GM23338 (cell line): ENCODE data around the gene ZNF267. TPM values are rescaled to one million over a fixed set of nuclear protein-coding genes. Genes with fewer than 3 reads are reported as not detected.

Experiments used
- CREB1 ChIP-seq: fragments of 250-450 bp; sonication (Bioruptor Pico); IDR thresholded peaks from 2 replicates; pipeline ENCODE4 v1.5.0; 2020; ENCODE audit warnings: low read depth, mild to moderate bottlenecking, moderate library complexity
- CTCF ChIP-seq, 2 experiments: fragments of 200-600 bp in 1 of 2; sonication (generic) in 1 of 2; conservative IDR thresholded peaks; 2 replicates each; pipeline versions ENCODE4 v1.5.1 to v1.6.1; 2016 to 2017; ENCODE audit warnings: antibody characterized with exemption in 2 of 2, low read depth in 2 of 2, mild to moderate bottlenecking in 2 of 2, moderate library complexity in 1 of 2
- ETS1 ChIP-seq: IDR thresholded peaks from 2 replicates; pipeline ENCODE4 v1.6.1; 2016; ENCODE audit warnings: antibody characterized with exemption
- EZH2 ChIP-seq: fragments of 200-600 bp; sonication (generic); IDR thresholded peaks from one replicate; pipeline ENCODE4 v1.8.0; 2017; ENCODE audit warnings: antibody characterized with exemption, mild to moderate bottlenecking, low read depth; ENCODE audit not compliant: unreplicated experiment
- EZH2phosphoT487 ChIP-seq: fragments of 200-600 bp; sonication (generic); IDR thresholded peaks from one replicate; pipeline ENCODE4 v1.8.1; 2018; ENCODE audit warnings: antibody characterized with exemption; ENCODE audit not compliant: unreplicated experiment
- JUNB ChIP-seq: IDR thresholded peaks from one replicate; pipeline ENCODE4 v1.6.1; 2016; ENCODE audit warnings: antibody characterized with exemption; ENCODE audit not compliant: unreplicated experiment
- NANOG ChIP-seq: IDR thresholded peaks from 2 replicates; pipeline ENCODE4 v1.6.1; 2016; ENCODE audit warnings: antibody characterized with exemption, borderline replicate concordance
- POLR2AphosphoS5 ChIP-seq: IDR thresholded peaks from 2 replicates; pipeline ENCODE4 v1.6.1; 2016; ENCODE audit warnings: antibody characterized with exemption, low read depth
- STAT1 ChIP-seq: IDR thresholded peaks from one replicate; pipeline ENCODE4 v1.6.1; 2016; ENCODE audit warnings: antibody characterized with exemption; ENCODE audit not compliant: unreplicated experiment
- ZNF114 ChIP-seq: fragments of 250-450 bp; sonication (Bioruptor Pico); IDR thresholded peaks from 2 replicates; pipeline ENCODE4 v1.5.0; 2020; ENCODE audit warnings: mild to moderate bottlenecking, moderate library complexity
- ZNF331 ChIP-seq: fragments of 250-450 bp; sonication (Bioruptor Pico); IDR thresholded peaks from 2 replicates; pipeline ENCODE4 v1.5.0; 2020; ENCODE audit warnings: low read depth, mild to moderate bottlenecking, moderate library complexity
- ZNF462 ChIP-seq: fragments of 250-450 bp; sonication (Bioruptor Pico); IDR thresholded peaks from 2 replicates; pipeline ENCODE4 v1.5.0; 2020; ENCODE audit warnings: mild to moderate bottlenecking, moderate library complexity
- polyA plus RNA-seq: library from polyadenylated mRNA; unstranded; fragments of >200 nt; fragmentation: Nextera tagmentation; extraction: Ambion mirVana; gene quantifications from 2 replicates; pipeline ENCODE4 v1.2.1, GENCODE V29; 2016
- total RNA-seq: library from RNA; depleted of rRNA; stranded (reverse); fragments of >200 nt; shearing (Covaris generic); gene quantifications from 2 replicates; pipeline ENCODE4 v1.2.3, GENCODE V29; 2014

The ZNF267 gene
- total and polyA plus RNA-seq, 2 experiments from 2014 or later: 13.8 to 31.7 TPM

GRCh38 chr16:31853291-31853690, 20.3 kb upstream of the ZNF267 start (continued):
- TF ChIP-seq ZNF462 (CRISPR knock-in tag) (no peak), EZH2phosphoT487 (no peak), CTCF (conservative IDR thresholded peaks at IDR 0.05; ENCODE audit: low read depth in 2 of 2) (no peak), ZNF114 (no peak), ETS1 (no peak), STAT1 (no peak), EZH2 (no peak), ZNF331 (CRISPR knock-in tag) (no peak), CREB1 (no peak), JUNB (no peak), POLR2AphosphoS5 (no peak), NANOG (no peak)
